Measurements from ENCODE around the gene CCDC201.

The CCDC201 gene

DNA sequence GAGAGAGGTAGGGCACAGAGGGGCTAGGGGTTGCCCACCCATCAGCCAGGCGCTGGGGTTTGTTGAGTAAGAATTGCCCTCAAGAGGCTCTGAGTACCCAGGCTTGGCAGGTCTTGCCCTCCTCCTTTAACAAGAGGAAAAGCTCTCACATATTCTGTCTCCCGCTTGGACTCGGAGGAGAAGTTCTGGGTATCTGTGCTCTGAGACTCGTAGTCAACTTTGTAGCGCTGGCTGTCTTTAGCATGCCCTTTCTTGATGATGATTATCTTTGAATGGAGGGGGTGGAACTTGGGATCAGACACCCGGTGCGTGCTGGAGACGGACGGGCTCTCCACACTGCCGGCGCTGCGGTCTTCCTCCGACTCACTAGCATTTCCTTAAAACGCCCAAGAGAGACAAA, 44.2 kb upstream of the CCDC201 start:
- H3K4me3 ChIP-seq (replicated peaks; ENCODE audit: insufficient read depth, low read length): no peak overlapping the region
- DNase-seq (ENCODE audit: low read depth in 1 of 2, low spot score in 1 of 2): no peak
- peaks cover 35% of the 10 kb centered on the region for H3K27me3 ChIP-seq (ENCODE audit: insufficient read depth, poor library complexity, severe bottlenecking)
- no peak overlapping the region for H3K27ac ChIP-seq (replicated peaks)
- TF ChIP-seq SPI1 (IDR thresholded peaks at IDR 0.05; ENCODE audit: borderline replicate concordance, low read depth): no peak
- no peak for TF ChIP-seq POLR2AphosphoS5 (IDR thresholded peaks at IDR 0.05; ENCODE audit: low read depth)
- TF ChIP-seq, protein P1, sequence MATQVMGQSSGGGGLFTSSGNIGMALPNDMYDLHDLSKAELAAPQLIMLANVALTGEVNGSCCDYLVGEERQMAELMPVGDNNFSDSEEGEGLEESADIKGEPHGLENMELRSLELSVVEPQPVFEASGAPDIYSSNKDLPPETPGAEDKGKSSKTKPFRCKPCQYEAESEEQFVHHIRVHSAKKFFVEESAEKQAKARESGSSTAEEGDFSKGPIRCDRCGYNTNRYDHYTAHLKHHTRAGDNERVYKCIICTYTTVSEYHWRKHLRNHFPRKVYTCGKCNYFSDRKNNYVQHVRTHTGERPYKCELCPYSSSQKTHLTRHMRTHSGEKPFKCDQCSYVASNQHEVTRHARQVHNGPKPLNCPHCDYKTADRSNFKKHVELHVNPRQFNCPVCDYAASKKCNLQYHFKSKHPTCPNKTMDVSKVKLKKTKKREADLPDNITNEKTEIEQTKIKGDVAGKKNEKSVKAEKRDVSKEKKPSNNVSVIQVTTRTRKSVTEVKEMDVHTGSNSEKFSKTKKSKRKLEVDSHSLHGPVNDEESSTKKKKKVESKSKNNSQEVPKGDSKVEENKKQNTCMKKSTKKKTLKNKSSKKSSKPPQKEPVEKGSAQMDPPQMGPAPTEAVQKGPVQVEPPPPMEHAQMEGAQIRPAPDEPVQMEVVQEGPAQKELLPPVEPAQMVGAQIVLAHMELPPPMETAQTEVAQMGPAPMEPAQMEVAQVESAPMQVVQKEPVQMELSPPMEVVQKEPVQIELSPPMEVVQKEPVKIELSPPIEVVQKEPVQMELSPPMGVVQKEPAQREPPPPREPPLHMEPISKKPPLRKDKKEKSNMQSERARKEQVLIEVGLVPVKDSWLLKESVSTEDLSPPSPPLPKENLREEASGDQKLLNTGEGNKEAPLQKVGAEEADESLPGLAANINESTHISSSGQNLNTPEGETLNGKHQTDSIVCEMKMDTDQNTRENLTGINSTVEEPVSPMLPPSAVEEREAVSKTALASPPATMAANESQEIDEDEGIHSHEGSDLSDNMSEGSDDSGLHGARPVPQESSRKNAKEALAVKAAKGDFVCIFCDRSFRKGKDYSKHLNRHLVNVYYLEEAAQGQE (IDR thresholded peaks at IDR 0.05; ENCODE audit: insufficient replicate concordance, low read depth): no peak
- no peak for TF ChIP-seq GABPA (IDR thresholded peaks at IDR 0.05; ENCODE audit: low read depth)
- TF ChIP-seq, protein P2, sequence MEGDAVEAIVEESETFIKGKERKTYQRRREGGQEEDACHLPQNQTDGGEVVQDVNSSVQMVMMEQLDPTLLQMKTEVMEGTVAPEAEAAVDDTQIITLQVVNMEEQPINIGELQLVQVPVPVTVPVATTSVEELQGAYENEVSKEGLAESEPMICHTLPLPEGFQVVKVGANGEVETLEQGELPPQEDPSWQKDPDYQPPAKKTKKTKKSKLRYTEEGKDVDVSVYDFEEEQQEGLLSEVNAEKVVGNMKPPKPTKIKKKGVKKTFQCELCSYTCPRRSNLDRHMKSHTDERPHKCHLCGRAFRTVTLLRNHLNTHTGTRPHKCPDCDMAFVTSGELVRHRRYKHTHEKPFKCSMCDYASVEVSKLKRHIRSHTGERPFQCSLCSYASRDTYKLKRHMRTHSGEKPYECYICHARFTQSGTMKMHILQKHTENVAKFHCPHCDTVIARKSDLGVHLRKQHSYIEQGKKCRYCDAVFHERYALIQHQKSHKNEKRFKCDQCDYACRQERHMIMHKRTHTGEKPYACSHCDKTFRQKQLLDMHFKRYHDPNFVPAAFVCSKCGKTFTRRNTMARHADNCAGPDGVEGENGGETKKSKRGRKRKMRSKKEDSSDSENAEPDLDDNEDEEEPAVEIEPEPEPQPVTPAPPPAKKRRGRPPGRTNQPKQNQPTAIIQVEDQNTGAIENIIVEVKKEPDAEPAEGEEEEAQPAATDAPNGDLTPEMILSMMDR (IDR thresholded peaks at IDR 0.05; ENCODE audit: insufficient read depth, low read length): no peak

DNA sequence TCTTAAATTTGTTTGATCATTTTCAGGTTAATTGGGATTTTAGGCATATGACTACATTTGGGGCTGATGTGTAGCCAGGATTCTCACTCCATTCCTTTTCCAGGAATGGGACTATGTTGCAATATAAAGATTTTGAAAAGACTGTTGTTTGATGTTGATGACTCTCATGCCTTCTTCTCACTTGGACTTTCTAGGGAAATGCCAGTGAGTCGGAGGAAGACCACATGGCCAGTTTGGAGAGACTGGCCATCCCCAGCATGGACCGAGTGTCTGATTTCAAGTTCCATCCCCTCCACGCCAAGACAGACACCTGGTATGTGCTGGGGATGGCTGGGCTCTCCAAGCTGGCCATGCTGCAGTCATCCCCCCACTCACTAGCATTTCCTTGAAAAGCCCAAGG, 42.7 kb upstream of the CCDC201 start:
- DNase-seq (ENCODE audit: low read depth in 1 of 2, low spot score in 1 of 2): no peak
- H3K27ac ChIP-seq (replicated peaks): no peak overlapping the region
- TF ChIP-seq, protein P2 (IDR thresholded peaks at IDR 0.05; ENCODE audit: insufficient read depth, low read length): no peak
- no peak for TF ChIP-seq POLR2AphosphoS5 (IDR thresholded peaks at IDR 0.05; ENCODE audit: low read depth)
- TF ChIP-seq, protein P1 (IDR thresholded peaks at IDR 0.05; ENCODE audit: insufficient replicate concordance, low read depth): no peak
- no peak overlapping the region for H3K4me3 ChIP-seq (replicated peaks; ENCODE audit: insufficient read depth, low read length)
- peaks cover 27% of the 10 kb centered on the region for H3K27me3 ChIP-seq (ENCODE audit: insufficient read depth, poor library complexity, severe bottlenecking)

DNA sequence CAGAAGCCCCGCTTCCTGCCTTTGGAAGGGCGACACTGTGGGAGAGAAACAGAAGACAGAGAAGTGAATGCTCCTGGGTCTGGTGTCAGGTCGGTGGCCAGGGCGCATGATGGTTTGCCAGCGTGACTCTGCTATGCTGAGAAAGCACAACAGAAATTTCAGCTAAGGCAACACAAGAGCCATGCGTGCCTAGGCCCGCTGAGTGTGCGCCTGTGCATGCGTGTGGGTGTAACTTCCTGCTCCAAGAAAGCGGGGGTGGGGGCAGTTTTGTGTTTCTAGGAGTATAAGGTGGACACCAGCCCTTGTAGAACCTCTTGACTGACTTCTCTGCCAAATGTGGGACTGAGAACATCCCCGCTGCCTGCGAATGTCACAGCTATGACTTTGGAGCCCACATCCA, 42.0 kb upstream of the CCDC201 start:
- TF ChIP-seq SPI1 (IDR thresholded peaks at IDR 0.05; ENCODE audit: borderline replicate concordance, low read depth) (no peak), GABPA (IDR thresholded peaks at IDR 0.05; ENCODE audit: low read depth) (no peak), POLR2AphosphoS5 (IDR thresholded peaks at IDR 0.05; ENCODE audit: low read depth) (no peak)
- TF ChIP-seq, protein P1 (IDR thresholded peaks at IDR 0.05; ENCODE audit: insufficient replicate concordance, low read depth): no peak
- TF ChIP-seq, protein P2 (IDR thresholded peaks at IDR 0.05; ENCODE audit: insufficient read depth, low read length): no peak
- H3K27ac ChIP-seq (replicated peaks): no peak overlapping the region
- H3K4me3 ChIP-seq (replicated peaks; ENCODE audit: insufficient read depth, low read length): no peak overlapping the region
- DNase-seq (ENCODE audit: low read depth in 1 of 2, low spot score in 1 of 2): no peak
- H3K27me3 ChIP-seq (ENCODE audit: insufficient read depth, poor library complexity, severe bottlenecking): peaks cover 21% of the 10 kb centered on the region
